ENCODE data around the gene ATP8B4. TPM values are rescaled to one million over a fixed set of nuclear protein-coding genes. Genes with fewer than 3 reads are reported as not detected.
"Not testable (repeated sequence)": the region's sequence is repeated elsewhere in the genome, so short reads cannot be mapped to it uniquely, and the experiment has no call there.

Gene ATP8B4
- polyA plus RNA-seq, 1 donor, result 4.4 TPM

DNA sequence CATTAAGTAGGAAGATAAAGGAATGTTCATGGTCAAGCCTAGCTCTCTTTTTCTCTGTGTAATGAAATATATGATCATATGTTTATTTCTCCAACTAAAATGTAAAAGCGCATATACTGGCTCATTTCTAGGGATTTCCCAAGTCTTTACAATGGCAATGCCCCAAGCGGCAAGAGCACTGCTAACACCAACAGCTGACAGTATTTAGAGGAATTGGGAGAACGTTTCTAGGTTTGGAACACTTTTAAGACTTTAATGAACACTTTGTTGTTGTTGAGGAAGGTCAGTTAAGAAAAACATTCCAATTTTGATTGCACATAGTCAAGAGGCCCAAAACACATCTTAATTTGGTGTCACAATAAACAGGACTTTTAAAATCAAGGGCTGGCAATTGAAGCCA lies 132.7 kb downstream of the ATP8B4 start:
- no peak overlapping the region for H3K4me3 ChIP-seq (ENCODE audit: low read length)
- no peaks in the 10 kb centered on the region for H3K9me3 ChIP-seq (ENCODE audit: control insufficient read depth, low read depth, low read length)
- no peak for DNase-seq
- H3K4me1 ChIP-seq (ENCODE audit: control insufficient read depth, insufficient read depth, low read length), result no peaks in the 10 kb centered on the region
- no peaks in the 10 kb centered on the region for H3K36me3 ChIP-seq (ENCODE audit: control insufficient read depth, insufficient read depth, low read length)
- H3K27me3 ChIP-seq (ENCODE audit: control insufficient read depth, insufficient read depth, low read length), result no peaks in the 10 kb centered on the region
- no peak overlapping the region for H3K27ac ChIP-seq (ENCODE audit: low read length)
- WGBS (ENCODE audit: insufficient coverage, low lambda C conversion rate), result no CpG with 5 or more reads among the region's 3 CpGs

DNA sequence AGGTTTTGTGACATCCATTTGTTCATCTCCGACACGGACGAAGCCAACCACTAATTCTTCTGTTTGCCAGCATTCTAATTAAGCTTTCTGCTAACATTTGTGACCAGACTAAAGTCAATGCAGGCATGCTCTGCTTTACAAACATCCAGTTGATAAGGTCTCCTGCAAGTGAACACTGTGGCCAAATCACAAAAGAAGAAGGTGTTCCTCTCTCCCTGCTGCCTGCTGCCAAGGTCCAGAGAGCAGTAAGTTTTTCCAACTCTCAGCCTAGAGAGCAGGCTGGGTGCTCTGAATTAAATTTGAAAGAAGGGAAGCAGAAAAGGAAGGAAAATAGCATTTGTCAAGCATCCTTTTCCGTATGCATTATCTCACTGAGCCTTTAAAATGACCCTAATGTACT lies 133.6 kb downstream of the ATP8B4 start:
- DNase-seq, result no peak
- Histone ChIP-seq H3K27me3 (ENCODE audit: control insufficient read depth, insufficient read depth, low read length) (no peaks in the 10 kb centered on the region), H3K4me1 (ENCODE audit: control insufficient read depth, insufficient read depth, low read length) (no peaks in the 10 kb centered on the region), H3K27ac (ENCODE audit: low read length) (no peak overlapping the region), H3K4me3 (ENCODE audit: low read length) (no peak overlapping the region), H3K36me3 (ENCODE audit: control insufficient read depth, insufficient read depth, low read length) (no peaks in the 10 kb centered on the region), H3K9me3 (ENCODE audit: control insufficient read depth, low read depth, low read length) (no peaks in the 10 kb centered on the region)
- WGBS (ENCODE audit: insufficient coverage, low lambda C conversion rate), result 100% methylated on average over 1 of the region's 4 CpGs

DNA sequence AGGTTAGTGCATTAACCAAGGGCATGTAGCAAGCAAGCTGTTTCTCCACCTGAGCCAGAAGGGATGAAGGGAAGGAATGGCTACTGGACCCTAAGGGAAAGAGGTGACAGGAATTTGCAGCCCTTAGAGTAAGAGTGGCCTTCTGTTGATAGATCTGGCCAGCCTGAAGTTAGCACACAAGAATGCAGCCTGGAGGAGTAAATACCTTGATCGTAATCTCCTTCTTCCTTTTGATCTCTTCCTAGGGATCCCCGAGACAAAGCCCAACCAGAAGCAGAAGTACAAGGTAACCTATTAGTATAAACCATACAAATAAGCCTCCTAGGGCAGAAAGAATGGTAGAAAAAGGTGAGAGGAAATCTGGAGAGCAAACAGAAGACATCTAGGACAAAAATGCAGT lies 134.6 kb downstream of the ATP8B4 start:
- H3K27me3 ChIP-seq (ENCODE audit: control insufficient read depth, insufficient read depth, low read length), result no peaks in the 10 kb centered on the region
- H3K4me1 ChIP-seq (ENCODE audit: control insufficient read depth, insufficient read depth, low read length), result no peaks in the 10 kb centered on the region
- no peak overlapping the region for H3K4me3 ChIP-seq (ENCODE audit: low read length)
- no peaks in the 10 kb centered on the region for H3K36me3 ChIP-seq (ENCODE audit: control insufficient read depth, insufficient read depth, low read length)
- H3K9me3 ChIP-seq (ENCODE audit: control insufficient read depth, low read depth, low read length), result no peaks in the 10 kb centered on the region
- H3K27ac ChIP-seq (ENCODE audit: low read length), result no peak overlapping the region
- WGBS (ENCODE audit: insufficient coverage, low lambda C conversion rate), result no CpG with 5 or more reads among the region's 2 CpGs
- no peak for DNase-seq

DNA sequence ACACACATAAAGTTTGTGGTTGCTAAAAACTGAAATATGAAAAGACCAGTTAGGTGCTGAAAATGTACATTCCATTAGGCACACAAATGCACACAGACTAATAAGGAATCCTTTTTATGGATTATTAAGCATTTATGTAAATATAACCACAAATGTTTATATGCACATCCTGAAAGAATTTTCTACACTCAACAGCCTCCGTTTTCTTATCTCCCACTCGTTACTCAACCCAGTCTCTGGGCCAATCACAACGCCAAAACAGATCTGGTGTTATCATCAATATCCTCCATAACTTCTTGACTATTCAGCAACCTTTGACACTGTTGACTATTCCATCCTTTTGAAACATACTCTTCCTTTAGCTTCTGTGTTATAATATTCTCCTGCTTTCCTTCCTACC lies 136.4 kb downstream of the ATP8B4 start:
- H3K9me3 ChIP-seq (ENCODE audit: control insufficient read depth, low read depth, low read length), result no peaks in the 10 kb centered on the region
- H3K36me3 ChIP-seq (ENCODE audit: control insufficient read depth, insufficient read depth, low read length), result no peaks in the 10 kb centered on the region
- 43% methylated on average over 2 of the region's 3 CpGs for WGBS (ENCODE audit: insufficient coverage, low lambda C conversion rate)
- no peak for DNase-seq
- no peaks in the 10 kb centered on the region for H3K27me3 ChIP-seq (ENCODE audit: control insufficient read depth, insufficient read depth, low read length)
- no peak overlapping the region for H3K4me3 ChIP-seq (ENCODE audit: low read length)
- H3K27ac ChIP-seq (ENCODE audit: low read length), result no peak overlapping the region
- no peaks in the 10 kb centered on the region for H3K4me1 ChIP-seq (ENCODE audit: control insufficient read depth, insufficient read depth, low read length)

DNA sequence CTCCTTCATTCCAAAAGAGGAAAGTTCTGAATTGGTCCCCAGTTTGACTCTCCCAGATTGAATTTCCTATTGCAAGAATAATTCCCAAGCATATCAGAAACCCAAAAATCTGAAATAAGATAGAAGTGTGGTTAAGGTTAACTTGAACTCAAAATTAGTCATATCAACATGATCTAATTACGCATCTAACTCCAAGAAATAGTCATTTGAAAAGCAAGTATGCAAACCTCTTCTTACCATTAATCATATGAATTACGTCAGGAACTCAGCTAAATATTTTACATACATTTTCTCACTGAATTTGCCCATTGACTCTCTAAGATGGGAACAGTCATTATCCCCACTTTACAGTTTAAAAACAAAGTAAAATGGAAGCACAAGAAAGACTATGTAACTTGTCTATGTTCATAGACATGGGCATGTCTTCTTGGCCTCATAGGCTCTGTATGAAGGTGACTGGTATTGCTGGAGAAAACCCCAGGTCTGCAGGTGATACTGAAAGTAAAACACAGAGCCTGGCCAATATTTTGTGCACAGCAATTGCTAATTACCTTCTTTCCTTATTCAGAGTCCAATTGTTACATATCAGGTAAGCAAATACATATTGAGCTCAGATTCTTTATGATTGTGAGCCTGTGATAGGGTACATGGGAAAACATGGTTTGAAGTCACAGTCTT lies 139.2 kb downstream of the ATP8B4 start:
- Histone ChIP-seq H3K4me3 (ENCODE audit: low read length) (no peak overlapping the region), H3K4me1 (ENCODE audit: control insufficient read depth, insufficient read depth, low read length) (no peaks in the 10 kb centered on the region), H3K9me3 (ENCODE audit: control insufficient read depth, low read depth, low read length) (no peaks in the 10 kb centered on the region), H3K36me3 (ENCODE audit: control insufficient read depth, insufficient read depth, low read length) (no peaks in the 10 kb centered on the region), H3K27me3 (ENCODE audit: control insufficient read depth, insufficient read depth, low read length) (no peaks in the 10 kb centered on the region), H3K27ac (ENCODE audit: low read length) (no peak overlapping the region)
- WGBS (ENCODE audit: insufficient coverage, low lambda C conversion rate), result 92% methylated on average over 2 of the region's 2 CpGs
- DNase-seq, result no peak

GRCh38 chr15:49978121-49978520 lies 140.9 kb downstream of the ATP8B4 start:
- H3K4me1 ChIP-seq (ENCODE audit: control insufficient read depth, insufficient read depth, low read length), result no peaks in the 10 kb centered on the region
- no peaks in the 10 kb centered on the region for H3K27me3 ChIP-seq (ENCODE audit: control insufficient read depth, insufficient read depth, low read length)
- no peak overlapping the region for H3K27ac ChIP-seq (ENCODE audit: low read length)
- H3K4me3 ChIP-seq (ENCODE audit: low read length), result no peak overlapping the region
- WGBS (ENCODE audit: insufficient coverage, low lambda C conversion rate), result no CpG with 5 or more reads among the region's 2 CpGs
- H3K36me3 ChIP-seq (ENCODE audit: control insufficient read depth, insufficient read depth, low read length), result no peaks in the 10 kb centered on the region
- no peaks in the 10 kb centered on the region for H3K9me3 ChIP-seq (ENCODE audit: control insufficient read depth, low read depth, low read length)
- DNase-seq, result no peak

GRCh38 chr15:49977306-49977705 lies 141.7 kb downstream of the ATP8B4 start:
- WGBS (ENCODE audit: insufficient coverage, low lambda C conversion rate), result no CpG with 5 or more reads among the region's 1 CpG

GRCh38 chr15:49964551-49964950 lies 154.5 kb downstream of the ATP8B4 start:
- Histone ChIP-seq H3K27me3 (ENCODE audit: control insufficient read depth, insufficient read depth, low read length) (no peaks in the 10 kb centered on the region), H3K27ac (ENCODE audit: low read length) (no peak overlapping the region), H3K4me1 (ENCODE audit: control insufficient read depth, insufficient read depth, low read length) (no peaks in the 10 kb centered on the region), H3K9me3 (ENCODE audit: control insufficient read depth, low read depth, low read length) (peaks cover 2% of the 10 kb centered on the region), H3K36me3 (ENCODE audit: control insufficient read depth, insufficient read depth, low read length) (no peaks in the 10 kb centered on the region), H3K4me3 (ENCODE audit: low read length) (no peak overlapping the region)
- no peak for DNase-seq
- WGBS (ENCODE audit: insufficient coverage, low lambda C conversion rate), result no CpG with 5 or more reads among the region's 1 CpG

More at GRCh38 chr15:49977306-49977705, 141.7 kb downstream of the ATP8B4 start:
- DNase-seq, result no peak
- no peaks in the 10 kb centered on the region for H3K9me3 ChIP-seq (ENCODE audit: control insufficient read depth, low read depth, low read length)
- no peaks in the 10 kb centered on the region for H3K27me3 ChIP-seq (ENCODE audit: control insufficient read depth, insufficient read depth, low read length)
- no peak overlapping the region for H3K27ac ChIP-seq (ENCODE audit: low read length)
- no peak overlapping the region for H3K4me3 ChIP-seq (ENCODE audit: low read length)
- no peaks in the 10 kb centered on the region for H3K4me1 ChIP-seq (ENCODE audit: control insufficient read depth, insufficient read depth, low read length)
- no peaks in the 10 kb centered on the region for H3K36me3 ChIP-seq (ENCODE audit: control insufficient read depth, insufficient read depth, low read length)

- DNase-seq, result no peak
These were observed 155.0 kb downstream of the ATP8B4 start for GRCh38 chr15:49964061-49964460.

DNA sequence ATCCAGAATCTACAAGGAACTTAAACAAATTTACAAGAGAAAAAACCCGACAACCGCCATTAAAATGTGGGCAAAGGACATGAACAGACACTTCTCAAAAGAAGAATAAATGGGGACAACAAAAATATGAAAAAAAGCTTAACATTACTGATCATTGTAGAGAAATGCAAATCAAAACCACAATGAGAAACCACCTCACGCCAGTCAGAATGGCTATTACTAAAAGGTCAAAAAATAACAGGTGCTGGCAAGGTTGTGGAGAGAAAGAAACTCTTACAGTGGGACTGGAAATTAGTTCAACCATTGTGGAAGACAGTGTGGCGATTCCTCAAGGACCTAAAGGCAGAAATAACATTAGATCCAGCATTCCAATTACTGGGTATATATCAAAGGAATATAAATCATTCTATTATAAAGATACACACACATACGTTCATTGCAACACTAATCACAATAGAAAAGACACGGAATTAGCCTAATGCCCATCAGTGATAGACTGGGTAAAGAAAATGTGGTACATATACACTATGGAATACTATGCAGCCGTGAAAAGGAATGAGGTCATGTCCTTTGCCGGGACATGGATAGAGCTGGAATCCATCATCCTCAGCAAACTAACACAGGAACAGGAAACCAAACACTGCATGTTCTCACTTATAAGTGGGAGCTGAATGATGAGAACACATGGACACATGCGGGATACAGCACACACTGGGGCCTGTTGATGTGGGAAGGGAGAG lies 155.8 kb downstream of the ATP8B4 start:
- not testable (repeated sequence) for DNase-seq; H3K4me1 ChIP-seq (ENCODE audit: control insufficient read depth, insufficient read depth, low read length); H3K4me3 ChIP-seq (ENCODE audit: low read length); H3K27ac ChIP-seq (ENCODE audit: low read length); H3K9me3 ChIP-seq (ENCODE audit: control insufficient read depth, low read depth, low read length); H3K36me3 ChIP-seq (ENCODE audit: control insufficient read depth, insufficient read depth, low read length); H3K27me3 ChIP-seq (ENCODE audit: control insufficient read depth, insufficient read depth, low read length)
- 100% methylated on average over 2 of the region's 9 CpGs for whole genome bisulfite sequencing (ENCODE audit: insufficient coverage, low lambda C conversion rate)

More at GRCh38 chr15:49964061-49964460, 155.0 kb downstream of the ATP8B4 start:
- no peaks in the 10 kb centered on the region for H3K4me1 ChIP-seq (ENCODE audit: control insufficient read depth, insufficient read depth, low read length)
- H3K27ac ChIP-seq (ENCODE audit: low read length), result no peak overlapping the region
- H3K36me3 ChIP-seq (ENCODE audit: control insufficient read depth, insufficient read depth, low read length), result no peaks in the 10 kb centered on the region
- H3K9me3 ChIP-seq (ENCODE audit: control insufficient read depth, low read depth, low read length), result peaks cover 2% of the 10 kb centered on the region
- H3K4me3 ChIP-seq (ENCODE audit: low read length), result no peak overlapping the region
- no peaks in the 10 kb centered on the region for H3K27me3 ChIP-seq (ENCODE audit: control insufficient read depth, insufficient read depth, low read length)

All from large intestine (tissue), 3 donors.